ENCODE measurements around the gene DECR2. TPM values are rescaled to one million over a fixed set of nuclear protein-coding genes. Genes with fewer than 3 reads are reported as not detected.

DECR2 gene
- total and polyA plus RNA-seq, 7 donors: 15.0 to 39.1 (median 21.6) TPM

GRCh38 chr16:424033-424622 lies 22.4 kb downstream of the DECR2 start:
- 16 to 58% methylated on average over 20 of the region's 20 CpGs for WGBS, 2 donors
- no peaks in the 10 kb centered on the region for H3K9me3 ChIP-seq
- peak overlapping the region; percentile 94 to 99 (median 98) for H3K27ac ChIP-seq
- H3K36me3 ChIP-seq: no peaks in the 10 kb centered on the region
- peak overlapping the region; percentile 63 to 81 (median 74) for H3K4me3 ChIP-seq
- TF ChIP-seq CTCF (IDR thresholded peaks at IDR 0.05) (no peak), EP300 (IDR thresholded peaks at IDR 0.05) (peak in 2 of 4 donors; percentile 47 to 86), POLR2AphosphoS5 (IDR thresholded peaks at IDR 0.05) (peak; percentile 73 to 86 (median 78)), POLR2A (IDR thresholded peaks at IDR 0.05) (no peak)
- H3K27me3 ChIP-seq: no peaks in the 10 kb centered on the region
- peaks cover 0 to 49% (median 45%) of the 10 kb centered on the region in 4 donors for H3K4me1 ChIP-seq
- DNase-seq: peak; percentile 96
- intact Hi-C loops (cut with DNase I): loop anchor here (1.0 to 2.0 kb wide), 2 partner anchors 71 to 103 kb away; partner anchors contain the start of gene CAPN15

DNA sequence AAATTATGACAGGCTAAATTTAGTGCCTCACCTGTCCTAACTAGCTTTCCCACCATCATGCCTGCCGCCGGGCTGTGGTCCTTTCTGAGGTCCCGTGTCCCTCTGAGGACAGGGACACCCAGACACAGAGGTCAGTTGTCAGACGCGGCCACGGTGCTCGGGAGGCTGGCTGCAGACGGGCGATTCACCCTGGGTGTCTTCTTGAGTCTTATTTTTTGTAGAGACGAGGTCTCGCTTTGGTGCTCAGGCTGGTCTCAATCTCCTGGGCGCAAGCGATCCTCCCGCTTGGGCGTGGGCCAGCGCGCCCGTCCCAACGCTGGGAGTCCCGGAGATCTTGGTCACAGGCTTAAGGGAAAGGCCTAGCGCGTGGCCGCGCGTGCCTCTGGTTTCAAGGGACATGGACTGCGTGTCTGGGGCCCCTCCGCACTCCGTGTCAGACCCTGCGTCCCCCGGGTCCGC lies 23.0 kb downstream of the DECR2 start:
- intact Hi-C loops (cut with DNase I): loop anchor here (1.0 to 5.0 kb wide), 5 partner anchors 22 to 102 kb away; partner anchors contain the start of genes CAPN15 and PGAP6
- Histone ChIP-seq H3K27me3 (no peaks in the 10 kb centered on the region), H3K4me1 (peaks cover 0 to 49% (median 45%) of the 10 kb centered on the region in 4 donors), H3K27ac (peak overlapping the region; percentile 94 to 99 (median 98)), H3K9me3 (no peaks in the 10 kb centered on the region), H3K4me3 (peak overlapping the region; percentile 63 to 81 (median 74)), H3K36me3 (peaks cover 0 to 4% (median 0%) of the 10 kb centered on the region in 4 donors)
- TF ChIP-seq EP300 (IDR thresholded peaks at IDR 0.05) (no peak), CTCF (IDR thresholded peaks at IDR 0.05) (no peak), POLR2AphosphoS5 (IDR thresholded peaks at IDR 0.05) (no peak), POLR2A (IDR thresholded peaks at IDR 0.05) (no peak)
- DNase-seq: peak; percentile 83
- WGBS, 2 donors: 4 to 13% methylated on average over 31 of the region's 31 CpGs

DNA sequence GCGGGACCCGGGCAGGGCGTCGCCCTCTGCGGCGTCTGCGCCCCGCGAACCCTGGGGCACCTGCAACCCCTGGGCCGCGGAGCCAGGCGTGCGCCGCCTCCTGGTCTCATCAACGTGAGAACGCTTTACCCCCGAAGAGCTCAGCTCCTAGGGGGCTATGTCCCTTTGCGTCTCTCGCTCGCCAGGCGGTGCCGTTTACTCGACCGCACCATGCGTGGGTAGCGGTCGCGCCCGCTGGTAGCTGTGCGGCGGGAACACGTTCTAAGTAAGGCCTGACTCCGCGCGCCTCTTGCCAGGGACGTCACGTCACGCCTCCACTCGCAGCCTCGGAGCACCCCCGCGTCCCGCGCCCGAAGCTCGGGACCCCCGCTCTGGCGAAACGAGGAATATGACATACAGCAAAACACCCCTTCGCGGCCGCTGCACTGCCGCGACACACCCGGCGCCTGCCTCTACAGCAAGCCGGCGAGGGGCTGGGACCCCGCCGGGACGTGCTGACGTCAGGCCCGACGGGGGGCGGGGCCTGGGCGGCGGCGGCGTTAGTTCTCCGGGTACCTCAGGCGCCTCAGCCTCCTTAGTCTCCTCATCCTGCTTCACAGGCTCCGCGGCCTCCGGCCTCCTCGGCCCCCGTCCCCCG lies 23.5 kb downstream of the DECR2 start, which contains the start of gene RAB11FIP3:
TSS of gene RAB11FIP3 (plus strand) at position 568 of the 637 bp plus-strand sequence. CDS start 358 bp downstream, outside the sequence.
- Histone ChIP-seq H3K4me1 (peaks cover 0 to 49% (median 45%) of the 10 kb centered on the region in 4 donors), H3K27me3 (no peaks in the 10 kb centered on the region), H3K36me3 (peaks cover 0 to 10% (median 0%) of the 10 kb centered on the region in 4 donors), H3K27ac (peak within 1 kb of the TSS; percentile 94 to 99 (median 98)), H3K4me3 (peak within 1 kb of the TSS; percentile 64 to 81 (median 74)), H3K9me3 (no peaks in the 10 kb centered on the region)
- intact Hi-C loops (cut with DNase I): loop anchor here (1.0 to 5.0 kb wide), 4 partner anchors 23 to 102 kb away; partner anchors contain the start of genes CAPN15 and PGAP6
- peak; percentile 93 for DNase-seq
- TF ChIP-seq EP300 (IDR thresholded peaks at IDR 0.05) (no peak), POLR2AphosphoS5 (IDR thresholded peaks at IDR 0.05) (peak; percentile 89 to 97 (median 96)), CTCF (IDR thresholded peaks at IDR 0.05) (peak in 1 of 4 experiments; percentile 3), POLR2A (IDR thresholded peaks at IDR 0.05) (peak; percentile 79 to 83)
- 0% methylated on average over 77 of the region's 77 CpGs for WGBS, 2 donors

- Histone ChIP-seq H3K36me3 (peaks cover 0 to 12% (median 0%) of the 10 kb centered on the region in 4 donors), H3K27me3 (no peaks in the 10 kb centered on the region), H3K9me3 (no peaks in the 10 kb centered on the region), H3K27ac (peak overlapping the region; percentile 94 to 99 (median 98)), H3K4me3 (peak overlapping the region; percentile 64 to 81 (median 74)), H3K4me1 (peaks cover 0 to 49% (median 45%) of the 10 kb centered on the region in 4 donors)
- 0 to 1% methylated on average over 63 of the region's 63 CpGs for WGBS, 2 donors
- no peak for DNase-seq
- TF ChIP-seq CTCF (IDR thresholded peaks at IDR 0.05): no peak
- no peak for TF ChIP-seq POLR2A (IDR thresholded peaks at IDR 0.05)
- TF ChIP-seq EP300 (IDR thresholded peaks at IDR 0.05): no peak
- no peak for TF ChIP-seq POLR2AphosphoS5 (IDR thresholded peaks at IDR 0.05)
- intact Hi-C loops (cut with DNase I): loop anchor here (1.0 to 5.0 kb wide), 5 partner anchors 23 to 101 kb away; partner anchors contain the start of genes CAPN15 and PGAP6
These were observed 24.0 kb downstream of the DECR2 start for GRCh38 chr16:425740-426114.

Measured in sigmoid colon (tissue), 7 donors.